SHP77 (cell line): ENCODE data around the gene TM9SF1.

ENCODE experiments used
- DNase-seq, 2 experiments: peaks; one replicate each; lab custom pipeline; 2025; lab: John Stamatoyannopoulos, UW

TM9SF1 gene

GRCh38 chr14:24179294-24179960, 15.8 kb downstream of the TM9SF1 start:
- no peak for DNase-seq

- no peak for DNase-seq
These were observed 16.7 kb downstream of the TM9SF1 start for GRCh38 chr14:24178399-24179178.

GRCh38 chr14:24177891-24178290, 17.4 kb downstream of the TM9SF1 start:
- DNase-seq, result no peak

GRCh38 chr14:24177041-24177825, 18.0 kb downstream of the TM9SF1 start:
- DNase-seq, result no peak

GRCh38 chr14:24176599-24176998, 18.6 kb downstream of the TM9SF1 start:
- DNase-seq, result no peak

- DNase-seq, result no peak
These were observed 22.4 kb downstream of the TM9SF1 start for GRCh38 chr14:24172871-24173281.

- DNase-seq, result no peak
These were observed 22.9 kb downstream of the TM9SF1 start for GRCh38 chr14:24172261-24172860.

- DNase-seq, result peak; percentile 88 to 89
These were observed 23.6 kb downstream of the TM9SF1 start, which contains the start of gene REC8 for GRCh38 chr14:24171422-24172260. TSS of gene REC8 (plus strand) at chr14:24172080. CDS start at chr14:24172553, 473 bp downstream.

- no peak for DNase-seq
These were observed 27.6 kb downstream of the TM9SF1 start for GRCh38 chr14:24167469-24168114.

- DNase-seq, result no peak
These were observed 29.5 kb downstream of the TM9SF1 start for GRCh38 chr14:24165785-24166184.

- DNase-seq, result no peak
These were observed 30.7 kb downstream of the TM9SF1 start for GRCh38 chr14:24164518-24164991.

- no peak for DNase-seq
These were observed 33.1 kb downstream of the TM9SF1 start for GRCh38 chr14:24162093-24162492.

GRCh38 chr14:24160850-24161804, 34.1 kb downstream of the TM9SF1 start, which contains the start of gene IRF9:
TSS of gene IRF9 (plus strand) at chr14:24161265. CDS start at chr14:24162145, 880 bp downstream.
- peak; percentile 94 to 97 for DNase-seq

GRCh38 chr14:24160499-24160849, 34.8 kb downstream of the TM9SF1 start:
- DNase-seq, result no peak

GRCh38 chr14:24159777-24160498, 35.3 kb downstream of the TM9SF1 start:
- no peak for DNase-seq

GRCh38 chr14:24157331-24157730, 37.9 kb downstream of the TM9SF1 start:
- DNase-seq, result no peak

GRCh38 chr14:24156840-24157239, 38.4 kb downstream of the TM9SF1 start:
- DNase-seq, result no peak

- DNase-seq, result no peak
These were observed 40.1 kb downstream of the TM9SF1 start for GRCh38 chr14:24155100-24155499.
